SK-N-MC (cell line): ENCODE results near the gene GPRC5A.
A peak's percentile ranks its signal among the peaks of the same experiment; 100 is the strongest.

Experiments used
- DNase-seq: peaks from one replicate; pipeline ENCODE4 v3.0.0-alpha.2; 2011; ENCODE audit warnings: low read depth, low spot score
- H3K27ac ChIP-seq: fragments of 200-600 bp; sonication (generic); 2 replicates; pipeline ENCODE4 v1.5.1; 2016; ENCODE audit warnings: mixed run types
- H3K36me3 ChIP-seq: fragments of 200-600 bp; sonication (generic); 2 replicates; pipeline ENCODE4 v1.6.1; 2017; ENCODE audit warnings: antibody characterized with exemption, low read length, mixed read lengths; ENCODE audit not compliant: insufficient read depth
- H3K4me3 ChIP-seq: fragments of 200-600 bp; sonication (generic); 2 replicates; pipeline ENCODE4 v1.5.1; 2016
- H3K9ac ChIP-seq: fragments of 200-600 bp; sonication (generic); 2 replicates; pipeline ENCODE4 v1.8.0; 2017; ENCODE audit warnings: mixed run types, mixed read lengths; ENCODE audit not compliant: insufficient read length
- H3K9me3 ChIP-seq: fragments of 200-600 bp; sonication (generic); 2 replicates; pipeline ENCODE4 v1.6.1; 2017; ENCODE audit warnings: low read depth, mild to moderate bottlenecking, antibody characterized with exemption, low read length, moderate library complexity, mixed read lengths
- EZH2 ChIP-seq: fragments of 200-600 bp; sonication (generic); IDR thresholded peaks from one replicate; pipeline ENCODE4 v1.6.1; 2017; ENCODE audit warnings: antibody characterized with exemption
- FOXP2 ChIP-seq: optimal IDR thresholded peaks from 2 replicates; pipeline ENCODE3; 2011; ENCODE audit warnings: mild to moderate bottlenecking, moderate library complexity; ENCODE audit not compliant: insufficient read depth; ENCODE audit errors: extremely low read length, control extremely low read depth
- POLR2AphosphoS5 ChIP-seq: IDR thresholded peaks from 2 replicates; pipeline ENCODE4 v1.6.1; 2012; ENCODE audit warnings: mild to moderate bottlenecking, low read depth, low read length, borderline replicate concordance

Gene GPRC5A

DNA sequence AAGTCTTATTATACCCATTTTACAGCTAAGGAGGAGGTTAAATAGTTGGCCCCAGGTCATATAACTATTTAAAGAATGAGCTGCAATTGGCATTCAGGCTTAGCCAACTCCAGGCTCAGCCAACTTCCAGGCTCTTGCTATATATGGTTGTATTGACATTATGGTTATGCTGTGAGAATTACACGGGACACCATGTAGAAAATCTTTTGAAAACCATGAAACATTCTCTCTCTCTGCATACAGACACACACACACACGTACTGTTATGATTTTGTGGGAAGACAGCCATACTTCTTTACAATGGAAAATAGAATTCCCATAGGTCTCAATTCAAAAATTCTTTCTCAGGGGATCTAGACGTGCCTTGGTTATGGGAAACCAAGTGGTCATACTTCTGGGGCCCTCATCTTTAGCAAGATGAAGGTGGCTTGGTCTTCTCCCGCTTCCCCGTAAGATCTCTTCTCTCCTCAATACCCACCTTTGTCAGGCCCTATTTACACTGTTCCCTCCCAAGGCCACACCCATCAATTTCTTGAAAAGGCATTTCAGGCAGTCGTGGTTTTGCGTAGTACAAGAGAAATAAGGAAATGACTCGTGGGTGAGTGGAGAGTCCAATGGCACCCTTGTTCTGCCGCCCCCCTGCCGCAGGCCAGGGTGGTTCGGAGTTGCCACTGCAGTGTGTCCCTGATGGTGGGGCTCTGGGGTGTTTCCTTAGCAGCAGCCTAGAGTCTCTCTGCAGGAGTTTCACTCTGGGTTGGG is 10.0 kb upstream of the GPRC5A start:
- no peaks in the 10 kb centered on the region for H3K9me3 ChIP-seq
- TF ChIP-seq FOXP2 (no peak), EZH2 (no peak), POLR2AphosphoS5 (no peak)
- H3K4me3 ChIP-seq: no peak overlapping the region
- H3K27ac ChIP-seq: no peak overlapping the region
- no peaks in the 10 kb centered on the region for H3K36me3 ChIP-seq
- H3K9ac ChIP-seq: no peak overlapping the region
- DNase-seq: no peak

DNA sequence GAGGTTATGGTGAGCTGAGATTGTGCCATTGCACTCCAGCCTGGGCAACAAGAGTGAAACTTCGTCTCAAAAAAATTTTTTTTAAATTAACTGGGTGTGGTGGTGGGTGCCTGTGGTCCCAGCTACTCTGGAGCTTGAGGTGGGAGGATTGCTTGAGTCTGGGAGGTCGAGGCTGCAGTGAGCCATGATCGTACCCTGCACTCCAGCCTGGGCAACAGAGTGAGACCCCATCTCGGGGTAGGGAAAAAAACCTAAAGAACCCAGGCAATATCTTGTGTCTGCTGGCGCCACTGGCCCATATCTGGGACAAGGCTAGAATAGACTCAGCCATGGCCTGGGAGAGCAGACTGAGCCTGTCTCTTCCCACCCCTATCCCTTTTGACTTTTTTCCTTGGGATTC is 9.1 kb upstream of the GPRC5A start:
- no peak overlapping the region for H3K27ac ChIP-seq
- H3K36me3 ChIP-seq: no peaks in the 10 kb centered on the region
- no peak overlapping the region for H3K9ac ChIP-seq
- H3K4me3 ChIP-seq: no peak overlapping the region
- H3K9me3 ChIP-seq: no peaks in the 10 kb centered on the region
- DNase-seq: no peak
- TF ChIP-seq FOXP2 (no peak), POLR2AphosphoS5 (no peak), EZH2 (no peak)

DNA sequence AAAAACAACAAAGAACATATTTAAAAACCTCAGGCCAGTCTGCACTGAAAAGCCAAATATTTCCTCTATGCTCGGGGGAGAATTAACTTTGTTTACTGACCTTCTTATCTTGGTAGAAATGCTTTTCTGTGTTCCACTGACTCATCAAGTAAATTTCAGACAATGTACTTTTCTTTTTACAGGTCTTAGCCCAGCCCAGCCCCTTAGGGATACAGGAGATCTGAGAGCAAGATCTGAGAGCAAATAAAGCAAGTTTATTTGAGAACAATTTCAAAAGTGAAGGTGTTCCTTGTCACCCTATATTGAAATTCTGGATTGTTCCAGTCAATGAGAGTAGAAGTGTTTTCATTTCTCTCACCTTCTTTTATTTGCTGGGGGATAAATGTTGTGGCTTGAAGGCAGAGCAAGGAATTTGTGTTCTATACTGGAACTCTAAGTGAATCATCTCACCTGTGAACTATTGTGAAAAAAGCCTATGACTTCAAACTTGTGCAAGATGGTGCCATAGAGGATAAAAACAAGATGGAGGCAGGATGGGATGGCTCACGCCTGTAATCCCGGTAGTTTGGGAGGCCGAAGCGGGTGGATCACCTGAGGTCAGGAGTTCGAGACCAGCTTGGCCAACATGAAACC is 7.9 kb upstream of the GPRC5A start:
- DNase-seq: no peak
- no peak overlapping the region for H3K9ac ChIP-seq
- H3K27ac ChIP-seq: no peak overlapping the region
- no peak for TF ChIP-seq EZH2
- TF ChIP-seq FOXP2: no peak
- TF ChIP-seq POLR2AphosphoS5: no peak
- no peaks in the 10 kb centered on the region for H3K9me3 ChIP-seq
- no peak overlapping the region for H3K4me3 ChIP-seq
- H3K36me3 ChIP-seq: no peaks in the 10 kb centered on the region

GRCh38 chr12:12885096-12885792 is 6.1 kb upstream of the GPRC5A start:
- no peak for DNase-seq
- Histone ChIP-seq H3K4me3 (no peak overlapping the region), H3K36me3 (no peaks in the 10 kb centered on the region), H3K27ac (no peak overlapping the region), H3K9me3 (no peaks in the 10 kb centered on the region), H3K9ac (no peak overlapping the region)
- no peak for TF ChIP-seq POLR2AphosphoS5
- TF ChIP-seq EZH2: no peak
- no peak for TF ChIP-seq FOXP2

DNA sequence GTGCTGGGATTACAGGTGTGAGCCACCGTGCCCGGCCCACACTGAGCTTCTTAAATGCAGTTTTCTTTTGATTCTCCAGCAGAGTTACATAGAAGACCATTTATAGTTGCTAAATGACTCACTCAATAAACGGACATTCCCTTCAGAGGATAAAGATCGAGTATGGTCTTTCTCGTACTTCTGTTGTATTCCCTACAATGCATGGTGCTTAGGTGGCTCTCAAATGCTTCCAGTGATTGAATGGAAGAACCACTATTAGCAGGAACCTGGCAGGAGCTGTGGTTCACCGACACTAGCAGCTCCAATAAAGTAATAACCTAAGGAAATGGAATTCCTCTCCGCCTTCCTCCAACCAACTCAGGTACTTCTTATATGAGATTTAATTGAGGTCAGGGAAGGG is 3.9 kb upstream of the GPRC5A start:
- H3K9ac ChIP-seq: no peak overlapping the region
- no peak for DNase-seq
- H3K27ac ChIP-seq: no peak overlapping the region
- H3K4me3 ChIP-seq: no peak overlapping the region
- no peak for TF ChIP-seq FOXP2
- TF ChIP-seq EZH2: no peak
- no peaks in the 10 kb centered on the region for H3K9me3 ChIP-seq
- no peaks in the 10 kb centered on the region for H3K36me3 ChIP-seq

DNA sequence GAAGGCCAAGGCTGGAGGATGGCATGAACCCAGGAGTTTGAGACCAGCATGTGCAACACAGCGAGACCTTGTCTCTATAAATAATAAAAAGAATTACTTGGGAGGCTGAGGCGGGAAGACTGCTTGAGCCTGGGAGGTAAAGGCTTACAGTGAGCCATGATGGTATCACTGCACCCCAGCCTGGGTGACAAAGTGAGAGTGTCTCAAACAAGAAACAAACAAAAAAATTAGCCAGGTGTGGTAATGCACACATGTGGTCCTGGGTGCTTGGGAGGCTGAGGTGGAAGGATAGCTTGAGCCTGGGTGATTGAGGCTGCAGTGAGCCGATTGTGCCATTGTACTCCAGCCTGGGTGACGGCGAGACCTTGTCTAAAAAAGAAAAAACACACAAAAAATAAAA is 1.7 kb upstream of the GPRC5A start:
- Histone ChIP-seq H3K9ac (no peak overlapping the region), H3K9me3 (no peaks in the 10 kb centered on the region), H3K4me3 (no peak overlapping the region), H3K36me3 (no peaks in the 10 kb centered on the region), H3K27ac (no peak overlapping the region)
- TF ChIP-seq FOXP2 (no peak), EZH2 (no peak), POLR2AphosphoS5 (no peak)
- DNase-seq: no peak

DNA sequence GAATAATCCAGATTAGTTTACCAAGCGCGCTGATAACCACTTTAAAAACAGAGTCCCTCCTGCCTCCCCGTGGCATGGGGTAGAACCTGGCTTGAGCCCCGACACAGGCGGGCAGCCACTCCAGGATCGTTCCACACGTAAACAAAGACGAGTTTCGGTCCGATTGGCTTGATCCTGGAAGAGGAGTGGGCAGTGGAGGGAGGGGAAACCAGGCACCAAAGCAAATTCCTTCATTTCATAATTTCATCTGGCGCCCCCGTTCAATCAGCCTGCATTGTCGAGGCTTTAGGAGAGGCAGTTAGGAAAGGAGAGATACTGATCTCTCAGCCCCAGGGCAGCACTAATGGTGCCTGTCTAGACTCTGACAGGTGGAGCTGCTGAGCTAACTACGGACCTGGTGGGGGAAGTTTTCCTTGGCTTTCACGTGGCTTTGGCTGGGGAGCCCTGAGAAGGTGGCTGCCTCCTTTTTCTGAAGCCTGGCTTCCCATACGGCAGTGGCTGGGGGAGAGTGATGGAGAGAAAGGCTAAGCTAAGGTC is 751 bp upstream of the GPRC5A start:
- H3K27ac ChIP-seq: no peak overlapping the region
- TF ChIP-seq EZH2 (no peak), POLR2AphosphoS5 (no peak), FOXP2 (no peak)
- H3K36me3 ChIP-seq: no peaks in the 10 kb centered on the region
- DNase-seq: no peak
- H3K9ac ChIP-seq: no peak overlapping the region
- peak overlapping the region; percentile 67 for H3K4me3 ChIP-seq
- H3K9me3 ChIP-seq: no peaks in the 10 kb centered on the region

- Histone ChIP-seq H3K36me3 (no peaks in the 10 kb centered on the region), H3K9me3 (no peaks in the 10 kb centered on the region), H3K9ac (no peak overlapping the region), H3K4me3 (peak overlapping the region; percentile 67), H3K27ac (no peak overlapping the region)
- TF ChIP-seq FOXP2 (no peak), POLR2AphosphoS5 (no peak), EZH2 (no peak)
- no peak for DNase-seq
Observed at GRCh38 chr12:12891881-12892355, 556 bp downstream of the GPRC5A start.
